Non-pigmented ciliary epithelial cell (primary cell): ENCODE data around the gene SLC9A3.
"Not testable (repeated sequence)": the region's sequence is repeated elsewhere in the genome, so short reads cannot be mapped to it uniquely, and the experiment has no call there.

ENCODE experiments used
- DNase-seq: peaks from one replicate; pipeline ENCODE4 v3.0.0-alpha.2; 2010; ENCODE audit warnings: low read depth

Gene SLC9A3

DNA sequence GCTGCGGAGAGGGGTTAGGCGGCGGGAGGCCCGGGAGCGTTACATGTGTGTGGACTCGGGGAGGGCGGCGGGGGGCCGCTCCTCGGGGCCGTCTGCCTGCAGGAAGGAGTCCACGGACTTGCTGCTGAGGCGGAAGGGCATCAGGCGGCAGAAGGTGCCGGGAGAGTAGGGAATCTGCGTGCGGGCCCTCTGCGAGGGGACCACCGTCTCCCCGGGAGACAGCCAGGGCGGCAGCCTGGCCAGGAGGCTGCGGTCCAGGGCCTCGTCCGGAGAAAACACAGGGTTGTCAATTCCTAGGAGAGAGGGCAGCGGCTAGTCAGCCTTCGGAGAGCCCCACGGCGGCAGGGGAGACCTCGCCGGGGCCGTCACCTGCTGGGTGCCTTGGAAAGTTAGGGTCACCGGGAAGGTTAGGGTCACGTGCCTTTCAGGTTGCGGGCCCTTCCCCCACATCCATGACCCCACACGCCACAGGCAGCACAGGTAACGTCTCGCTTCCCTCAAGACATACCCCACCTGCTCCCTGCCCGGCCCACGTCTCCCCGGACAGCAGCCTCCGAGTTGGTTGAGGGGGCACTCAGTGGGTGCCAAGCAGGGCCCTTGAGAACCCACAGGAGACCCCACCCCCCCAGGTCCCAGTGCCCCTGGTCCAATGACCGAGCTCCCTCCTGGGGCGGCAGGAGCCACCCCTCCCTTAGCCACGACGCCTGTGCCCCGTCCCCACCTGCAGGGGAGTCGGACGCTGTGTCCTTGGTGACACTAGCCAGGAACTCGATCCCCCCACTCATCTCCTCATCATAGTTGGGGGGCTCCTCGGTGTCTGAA is 49.2 kb downstream of the SLC9A3 start:
- no peak for DNase-seq

DNA sequence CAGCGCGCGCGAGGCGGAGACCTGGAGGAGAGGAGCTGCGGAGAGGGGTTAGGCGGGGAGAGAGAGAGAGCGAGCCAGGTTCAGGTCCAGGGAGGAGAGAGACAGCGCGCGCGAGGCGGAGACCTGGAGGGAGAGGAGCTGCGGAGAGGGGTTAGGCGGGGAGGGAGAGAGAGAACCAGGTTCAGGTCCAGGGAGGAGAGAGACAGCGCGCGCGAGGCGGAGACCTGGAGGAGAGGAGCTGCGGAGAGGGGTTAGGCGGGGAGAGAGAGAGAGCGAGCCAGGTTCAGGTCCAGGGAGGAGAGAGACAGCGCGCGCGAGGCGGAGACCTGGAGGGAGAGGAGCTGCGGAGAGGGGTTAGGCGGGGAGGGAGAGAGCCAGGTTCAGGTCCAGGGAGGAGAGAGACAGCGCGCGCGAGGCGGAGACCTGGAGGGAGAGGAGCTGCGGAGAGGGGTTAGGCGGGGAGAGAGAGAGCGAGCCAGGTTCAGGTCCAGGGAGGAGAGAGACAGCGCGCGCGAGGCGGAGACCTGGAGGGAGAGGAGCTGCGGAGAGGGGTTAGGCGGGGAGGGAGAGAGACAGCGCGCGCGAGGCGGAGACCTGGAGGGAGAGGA is 49.9 kb downstream of the SLC9A3 start:
- DNase-seq = not testable (repeated sequence)

GRCh38 chr5:473551-474192 is 50.6 kb downstream of the SLC9A3 start:
- DNase-seq = no peak

DNA sequence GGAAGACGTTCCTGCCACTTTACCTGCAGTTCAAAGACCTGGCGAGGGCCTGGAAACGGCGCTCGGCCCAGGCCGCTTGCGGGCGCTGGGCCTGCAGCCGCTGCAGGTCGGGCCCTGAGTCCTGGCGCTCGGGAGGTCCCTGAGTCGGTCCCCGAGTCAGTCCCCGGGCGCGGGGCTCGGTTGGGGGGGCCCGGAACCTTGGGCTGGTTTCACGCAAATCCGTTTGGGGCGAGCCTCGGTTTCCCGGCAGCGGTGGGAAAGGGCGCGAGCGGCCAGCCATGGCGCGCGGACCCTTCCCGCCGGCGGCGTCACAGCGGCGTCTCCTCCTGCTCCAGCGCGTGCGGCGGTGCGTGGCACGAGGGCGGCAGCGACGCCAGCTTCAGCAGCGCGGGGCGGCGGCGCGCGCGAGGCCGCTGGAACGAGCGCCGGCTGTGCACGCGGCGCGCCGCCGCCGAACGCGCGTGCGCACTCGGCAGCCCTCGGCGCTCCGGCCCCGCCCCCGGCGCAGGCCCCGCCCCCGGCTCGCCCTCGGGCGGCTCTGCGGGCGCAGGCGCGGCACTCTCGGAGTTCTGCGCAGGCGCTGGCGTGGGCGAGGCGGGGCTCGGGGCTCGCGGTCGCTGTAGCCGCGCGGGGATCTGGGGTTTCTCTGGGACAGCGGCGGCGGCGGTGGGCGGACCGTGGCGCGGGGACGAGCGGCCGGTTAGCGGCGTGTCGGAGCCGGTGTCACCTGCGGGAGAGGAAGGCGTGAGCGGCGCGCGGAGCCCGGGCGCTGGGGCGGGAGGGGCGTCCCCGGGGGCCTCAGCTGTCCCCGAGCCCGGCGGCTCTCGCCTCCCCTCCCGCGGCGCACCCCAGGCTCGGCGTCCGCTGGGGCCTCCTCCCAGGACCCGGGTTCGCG is 51.3 kb downstream of the SLC9A3 start:
- DNase-seq = no peak

GRCh38 chr5:472076-472655 is 52.1 kb downstream of the SLC9A3 start:
- no peak for DNase-seq

DNA sequence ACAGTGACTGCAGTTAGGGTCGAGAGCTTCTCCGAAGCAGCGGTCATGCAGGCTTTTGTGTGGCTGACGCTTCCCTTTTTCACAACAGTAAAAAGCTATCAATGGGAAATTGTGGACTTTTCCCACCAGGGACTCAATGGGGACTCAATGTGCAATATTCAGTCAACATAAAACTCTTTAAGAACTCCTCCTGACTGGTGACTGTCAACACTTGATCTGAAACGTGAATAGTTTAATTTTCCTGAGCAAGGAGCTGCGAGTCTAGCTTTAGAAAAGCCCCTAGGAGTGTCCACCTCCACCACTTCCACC is 52.5 kb downstream of the SLC9A3 start:
- DNase-seq = no peak

GRCh38 chr5:470961-471749 is 53.1 kb downstream of the SLC9A3 start:
- DNase-seq = no peak

DNA sequence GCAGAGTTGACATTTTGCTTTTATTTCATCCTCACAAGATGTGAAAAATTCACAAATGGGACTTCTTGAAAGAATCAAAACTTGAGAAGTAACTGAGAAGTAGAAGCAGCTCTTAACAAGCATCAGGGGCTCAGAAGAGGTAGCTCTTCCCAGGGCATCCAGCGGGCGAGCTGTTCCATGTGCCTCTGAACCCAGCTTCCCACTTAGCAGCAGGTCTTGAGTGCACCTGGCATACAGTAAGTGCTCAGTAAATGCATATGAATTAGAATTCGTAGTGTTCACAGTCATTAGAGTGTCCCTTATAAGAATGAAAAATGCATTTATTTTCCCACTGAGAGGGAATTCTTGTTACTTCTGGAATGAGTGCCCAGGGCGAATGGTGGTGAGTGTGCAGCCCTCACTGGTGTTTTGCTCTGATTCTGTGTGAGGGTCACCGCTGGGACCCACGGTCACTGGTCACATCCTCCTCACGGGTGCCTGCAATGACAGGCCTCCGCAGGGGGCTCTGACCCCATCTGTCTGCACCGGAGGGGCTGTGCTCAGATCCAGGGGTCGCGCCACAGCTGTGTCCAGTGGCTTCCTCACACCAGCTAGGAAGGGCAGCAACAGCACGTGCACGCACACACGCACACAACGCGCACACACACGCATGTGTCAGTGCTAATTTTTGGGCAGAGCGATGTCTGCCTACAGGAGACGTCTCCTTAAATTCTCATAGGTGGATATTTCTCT is 54.3 kb downstream of the SLC9A3 start:
- no peak for DNase-seq

- DNase-seq = no peak
Observed at GRCh38 chr5:468401-468800, 55.8 kb downstream of the SLC9A3 start.

DNA sequence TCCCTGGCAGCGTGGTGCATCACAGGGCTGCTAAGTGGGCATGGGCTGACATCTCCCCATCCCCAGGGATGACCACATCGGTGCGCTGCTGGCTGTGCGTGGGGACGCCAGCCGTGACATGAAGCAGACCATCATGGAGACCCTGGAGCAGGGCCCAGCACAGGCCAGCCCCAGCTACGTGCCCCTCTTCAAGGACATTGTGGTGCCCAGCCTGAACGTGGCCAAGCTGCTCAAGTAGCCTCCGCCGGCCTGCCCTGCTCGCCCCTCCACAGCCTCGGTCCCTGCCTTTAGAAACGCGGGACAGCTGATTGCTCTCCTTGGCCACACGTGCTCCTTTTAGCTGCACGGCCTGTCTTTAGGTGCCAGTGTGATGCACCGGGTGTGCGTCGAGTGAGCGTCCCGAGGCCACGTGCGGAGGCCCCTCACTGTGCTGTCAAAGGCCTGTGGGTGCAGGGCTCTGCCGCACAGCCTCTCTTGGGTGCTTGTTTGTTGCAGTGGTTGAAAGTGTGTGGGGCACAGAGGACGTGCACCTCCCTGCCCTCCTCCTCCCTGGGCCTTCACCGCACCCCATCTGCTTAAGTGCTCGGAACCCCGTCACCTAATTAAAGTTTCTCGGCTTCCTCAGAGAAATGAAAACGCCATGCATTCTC is 57.5 kb downstream of the SLC9A3 start:
- no peak for DNase-seq

GRCh38 chr5:465591-466403 is 58.5 kb downstream of the SLC9A3 start:
- no peak for DNase-seq

DNA sequence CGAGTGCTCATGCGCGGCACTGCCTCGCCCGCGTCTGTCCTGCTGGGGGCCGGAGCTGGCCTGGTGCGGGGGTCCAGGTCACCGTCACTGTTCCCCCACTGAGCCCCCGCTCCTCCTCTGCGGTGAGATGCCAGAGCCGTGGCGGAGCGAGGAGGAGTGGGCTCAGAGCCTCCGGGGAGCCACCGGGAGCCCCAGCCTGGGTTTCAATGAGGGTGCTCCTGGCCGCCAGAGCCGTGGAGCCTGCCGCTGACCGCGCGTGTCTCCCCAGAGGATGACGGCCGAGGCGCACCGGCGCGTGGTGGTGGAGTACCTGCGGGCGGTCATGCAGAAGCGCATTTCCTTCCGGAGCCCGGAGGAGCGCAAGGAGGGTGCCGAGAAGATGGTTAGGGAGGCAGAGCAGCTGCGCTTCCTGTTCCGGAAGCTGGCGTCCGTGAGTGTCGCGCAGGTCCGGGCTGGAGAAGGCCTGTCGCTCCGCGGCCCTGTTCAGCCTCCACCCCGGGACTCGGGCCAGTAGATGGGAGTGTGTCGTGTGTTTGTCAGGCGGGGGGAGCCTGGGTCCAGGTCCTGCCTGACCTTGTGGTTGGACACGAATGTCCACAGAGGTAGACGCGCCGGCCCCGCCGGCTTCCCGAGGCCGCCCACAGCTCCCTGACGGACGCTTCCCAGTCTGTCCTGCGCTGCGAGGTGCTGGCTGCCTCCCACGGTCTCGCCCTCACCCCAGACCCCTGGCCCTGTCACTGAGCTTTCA is 59.2 kb downstream of the SLC9A3 start:
- no peak for DNase-seq

DNA sequence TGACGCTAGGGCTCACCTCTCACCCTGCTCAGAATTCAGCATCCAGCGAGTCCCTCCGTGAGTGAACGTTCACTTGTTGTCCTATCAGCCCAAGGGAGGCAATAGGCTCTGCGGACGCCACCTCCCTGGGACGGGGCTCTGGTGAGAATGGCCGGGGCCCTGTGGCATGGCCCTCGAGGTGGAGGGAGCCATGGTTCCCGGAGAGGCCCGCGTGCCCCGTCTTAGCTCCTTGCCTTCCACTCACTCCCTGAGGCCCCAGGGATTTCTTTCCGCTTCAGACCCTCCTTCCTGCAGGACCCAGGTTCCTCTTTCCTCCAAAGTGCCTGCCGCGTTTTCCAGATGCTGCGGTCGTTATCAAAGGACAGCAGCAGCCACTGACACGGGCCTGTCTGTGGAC is 59.8 kb downstream of the SLC9A3 start:
- DNase-seq = no peak

- DNase-seq = no peak
Observed at GRCh38 chr5:463952-464351, 60.3 kb downstream of the SLC9A3 start.

GRCh38 chr5:463301-463700 is 60.9 kb downstream of the SLC9A3 start:
- no peak for DNase-seq

DNA sequence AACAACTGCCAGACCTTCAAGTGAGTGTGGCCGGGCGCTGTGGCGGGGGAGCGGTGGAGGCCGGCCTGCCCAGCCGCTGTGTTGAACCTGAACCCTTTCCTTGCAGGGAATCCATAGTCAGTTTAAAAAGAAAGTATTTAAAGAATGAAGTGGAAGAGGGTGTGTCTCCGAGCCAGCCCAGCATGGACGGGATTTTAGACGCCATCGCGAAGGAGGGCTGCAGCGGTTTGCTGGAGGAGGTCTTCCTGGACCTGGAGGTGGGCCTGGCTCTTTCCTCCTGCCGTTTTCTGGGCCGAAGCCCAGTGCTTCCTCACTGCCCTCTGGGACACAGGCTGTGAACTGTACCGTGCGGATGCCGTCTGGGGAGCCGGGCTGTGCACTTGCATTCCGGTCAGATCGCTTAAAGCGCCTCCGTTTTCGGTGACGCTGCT is 62.2 kb downstream of the SLC9A3 start:
- DNase-seq = no peak

DNA sequence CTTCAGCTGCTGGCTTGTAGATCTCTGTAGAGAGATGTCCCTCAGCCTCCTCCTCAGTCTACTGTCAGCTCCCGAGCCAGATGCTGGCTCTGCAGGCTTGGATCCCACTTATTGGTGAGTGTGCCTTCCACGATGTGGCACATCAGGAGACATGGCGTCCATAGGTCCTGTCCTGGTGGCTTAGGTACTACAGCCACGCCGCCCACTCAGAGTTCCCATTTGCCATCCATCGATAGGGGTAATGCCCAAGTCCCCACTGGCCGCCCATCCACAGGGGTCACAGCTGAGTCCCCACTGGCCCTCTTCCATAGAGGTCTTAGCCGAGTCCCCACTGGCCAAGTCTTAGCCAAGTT is 64.0 kb downstream of the SLC9A3 start:
- no peak for DNase-seq

DNA sequence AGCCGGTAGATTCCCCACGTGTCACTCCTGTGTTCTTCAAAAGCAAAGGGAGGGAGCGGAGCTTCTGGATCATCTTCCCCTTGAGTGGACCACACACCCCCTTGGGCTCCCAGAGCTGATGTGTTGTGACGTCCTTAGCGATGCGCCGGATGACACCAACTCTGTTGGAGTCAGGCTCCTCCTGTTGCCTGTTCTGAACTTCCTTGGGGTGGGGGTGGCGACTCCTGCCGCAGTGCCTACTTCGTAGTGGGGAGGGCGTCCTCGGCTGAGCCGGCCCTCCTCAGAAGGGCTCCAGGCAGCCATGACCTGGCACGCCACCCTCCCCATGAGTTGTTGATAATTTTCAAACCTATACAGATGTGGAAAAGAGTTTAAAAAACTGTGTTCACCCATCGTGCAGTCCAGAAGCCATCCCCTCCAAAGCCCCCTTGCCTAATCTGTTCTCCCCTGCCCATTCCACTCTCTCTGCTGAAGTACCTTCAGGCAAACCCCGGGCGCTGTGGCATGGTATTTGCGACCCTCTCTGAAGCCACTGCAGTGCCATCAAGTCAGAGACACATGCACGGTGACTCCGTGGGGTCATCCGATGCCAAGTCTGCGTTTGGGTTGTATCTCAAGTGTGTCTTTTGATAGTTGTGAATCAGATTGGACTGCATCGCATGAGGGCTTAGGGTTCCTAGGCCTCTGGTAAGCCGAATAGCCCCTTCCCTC is 64.5 kb downstream of the SLC9A3 start:
- DNase-seq = no peak
